Measurements from ENCODE around the gene PCDHGB4.

- TF ChIP-seq CTCF (IDR thresholded peaks at IDR 0.05) (no peak), POLR2A (IDR thresholded peaks at IDR 0.05) (no peak)
These were observed 2.8 kb upstream of the PCDHGB4 start for GRCh38 chr5:141384471-141385267.
